ENCODE results near the gene COX4I1. TPM values are rescaled to one million over a fixed set of nuclear protein-coding genes. Genes with fewer than 3 reads are reported as not detected.

COX4I1 gene
- total RNA-seq, 1 donor from 2014 or later, result 552 TPM

DNA sequence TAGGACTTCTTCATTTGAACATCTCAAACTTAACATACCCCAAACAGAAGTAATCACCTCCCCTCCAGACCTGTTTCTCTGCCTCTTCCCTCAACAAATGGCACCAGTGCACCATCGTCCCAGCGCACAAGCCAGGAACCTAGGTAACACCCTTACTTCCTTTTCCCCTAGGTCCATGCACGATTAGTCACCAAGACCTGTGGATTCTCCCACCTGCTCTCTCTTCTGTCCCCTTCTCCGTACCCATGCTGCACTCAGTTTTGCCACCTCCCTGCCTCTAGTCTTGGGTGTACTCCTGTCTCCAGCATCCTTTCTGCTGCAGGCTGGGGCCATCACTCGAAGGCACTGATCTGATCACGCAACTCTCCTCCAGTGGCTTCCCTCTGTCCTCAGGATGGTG, 3.3 kb upstream of the COX4I1 start:
- H3K27ac Mint-ChIP-seq (ENCODE audit: unreplicated experiment), result no peak overlapping the region
- TF ChIP-seq, protein P1, sequence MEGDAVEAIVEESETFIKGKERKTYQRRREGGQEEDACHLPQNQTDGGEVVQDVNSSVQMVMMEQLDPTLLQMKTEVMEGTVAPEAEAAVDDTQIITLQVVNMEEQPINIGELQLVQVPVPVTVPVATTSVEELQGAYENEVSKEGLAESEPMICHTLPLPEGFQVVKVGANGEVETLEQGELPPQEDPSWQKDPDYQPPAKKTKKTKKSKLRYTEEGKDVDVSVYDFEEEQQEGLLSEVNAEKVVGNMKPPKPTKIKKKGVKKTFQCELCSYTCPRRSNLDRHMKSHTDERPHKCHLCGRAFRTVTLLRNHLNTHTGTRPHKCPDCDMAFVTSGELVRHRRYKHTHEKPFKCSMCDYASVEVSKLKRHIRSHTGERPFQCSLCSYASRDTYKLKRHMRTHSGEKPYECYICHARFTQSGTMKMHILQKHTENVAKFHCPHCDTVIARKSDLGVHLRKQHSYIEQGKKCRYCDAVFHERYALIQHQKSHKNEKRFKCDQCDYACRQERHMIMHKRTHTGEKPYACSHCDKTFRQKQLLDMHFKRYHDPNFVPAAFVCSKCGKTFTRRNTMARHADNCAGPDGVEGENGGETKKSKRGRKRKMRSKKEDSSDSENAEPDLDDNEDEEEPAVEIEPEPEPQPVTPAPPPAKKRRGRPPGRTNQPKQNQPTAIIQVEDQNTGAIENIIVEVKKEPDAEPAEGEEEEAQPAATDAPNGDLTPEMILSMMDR (IDR thresholded peaks at IDR 0.05; ENCODE audit: unreplicated experiment), result no peak
- no peaks in the 10 kb centered on the region for H3K9me3 Mint-ChIP-seq (ENCODE audit: unreplicated experiment)
- H3K27me3 Mint-ChIP-seq (ENCODE audit: unreplicated experiment), result peaks cover 8% of the 10 kb centered on the region
- H3K4me3 Mint-ChIP-seq (ENCODE audit: unreplicated experiment), result peak overlapping the region; percentile 70
- H3K36me3 Mint-ChIP-seq (ENCODE audit: low read depth, unreplicated experiment), result peaks cover 47% of the 10 kb centered on the region
- no peak for DNase-seq (ENCODE audit: low spot score)
- peaks cover 22% of the 10 kb centered on the region for H3K4me1 Mint-ChIP-seq (ENCODE audit: unreplicated experiment)

DNA sequence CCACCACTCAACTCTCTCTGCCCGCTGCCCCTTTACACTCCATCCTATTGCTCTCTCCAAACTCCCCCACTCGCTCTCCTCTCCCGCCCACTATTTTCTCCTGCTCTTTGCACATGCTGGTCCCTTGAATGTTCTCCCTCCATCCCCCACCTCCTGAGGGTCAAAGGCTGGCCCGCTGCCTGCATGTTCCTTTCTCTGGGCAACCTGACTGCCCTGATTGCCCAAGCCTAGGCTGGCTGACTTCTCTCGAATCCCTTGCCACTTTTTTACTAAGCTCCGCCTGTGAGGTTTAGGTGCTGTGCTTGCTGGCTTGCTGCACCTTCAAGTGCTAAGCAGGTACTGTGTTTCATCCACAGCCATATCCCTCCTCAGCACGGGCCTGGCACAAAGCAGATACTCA, 2.9 kb upstream of the COX4I1 start:
- Mint-ChIP-seq H3K36me3 (ENCODE audit: low read depth, unreplicated experiment) (peaks cover 48% of the 10 kb centered on the region), H3K4me3 (ENCODE audit: unreplicated experiment) (peak overlapping the region; percentile 70), H3K9me3 (ENCODE audit: unreplicated experiment) (no peaks in the 10 kb centered on the region), H3K27ac (ENCODE audit: unreplicated experiment) (no peak overlapping the region), H3K27me3 (ENCODE audit: unreplicated experiment) (peaks cover 8% of the 10 kb centered on the region), H3K4me1 (ENCODE audit: unreplicated experiment) (peaks cover 26% of the 10 kb centered on the region)
- DNase-seq (ENCODE audit: low spot score), result no peak
- TF ChIP-seq, protein P1 (IDR thresholded peaks at IDR 0.05; ENCODE audit: unreplicated experiment), result no peak

DNA sequence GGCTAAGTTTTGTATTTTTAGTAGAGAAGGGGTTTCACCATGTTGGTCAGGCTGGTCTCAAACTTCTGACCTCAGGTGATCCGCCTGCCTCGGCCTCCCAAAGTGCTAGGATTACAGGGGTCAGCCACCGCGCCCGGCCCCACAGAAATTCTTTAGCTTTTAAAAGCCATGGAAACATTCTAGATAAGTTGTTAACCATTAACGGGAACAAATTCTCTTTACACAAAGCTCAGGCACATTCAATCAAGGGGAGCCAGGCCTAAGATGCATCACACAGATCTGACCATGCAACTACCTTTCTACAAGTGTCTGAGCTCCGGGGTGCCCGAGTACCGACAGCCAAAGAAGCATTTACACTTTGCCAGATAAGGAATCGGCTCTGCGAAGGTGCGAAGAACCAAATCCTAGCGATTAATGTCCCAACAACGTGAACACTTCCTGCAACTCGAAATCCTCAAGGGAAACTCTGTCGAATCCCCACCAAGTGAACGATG, 1.2 kb upstream of the COX4I1 start:
- peaks cover 7% of the 10 kb centered on the region for H3K27me3 Mint-ChIP-seq (ENCODE audit: unreplicated experiment)
- peaks cover 38% of the 10 kb centered on the region for H3K36me3 Mint-ChIP-seq (ENCODE audit: low read depth, unreplicated experiment)
- H3K27ac Mint-ChIP-seq (ENCODE audit: unreplicated experiment), result peak overlapping the region; percentile 64
- H3K9me3 Mint-ChIP-seq (ENCODE audit: unreplicated experiment), result no peaks in the 10 kb centered on the region
- TF ChIP-seq, protein P1 (IDR thresholded peaks at IDR 0.05; ENCODE audit: unreplicated experiment), result no peak
- peaks cover 26% of the 10 kb centered on the region for H3K4me1 Mint-ChIP-seq (ENCODE audit: unreplicated experiment)
- DNase-seq (ENCODE audit: low spot score), result no peak
- H3K4me3 Mint-ChIP-seq (ENCODE audit: unreplicated experiment), result peak overlapping the region; percentile 94

DNA sequence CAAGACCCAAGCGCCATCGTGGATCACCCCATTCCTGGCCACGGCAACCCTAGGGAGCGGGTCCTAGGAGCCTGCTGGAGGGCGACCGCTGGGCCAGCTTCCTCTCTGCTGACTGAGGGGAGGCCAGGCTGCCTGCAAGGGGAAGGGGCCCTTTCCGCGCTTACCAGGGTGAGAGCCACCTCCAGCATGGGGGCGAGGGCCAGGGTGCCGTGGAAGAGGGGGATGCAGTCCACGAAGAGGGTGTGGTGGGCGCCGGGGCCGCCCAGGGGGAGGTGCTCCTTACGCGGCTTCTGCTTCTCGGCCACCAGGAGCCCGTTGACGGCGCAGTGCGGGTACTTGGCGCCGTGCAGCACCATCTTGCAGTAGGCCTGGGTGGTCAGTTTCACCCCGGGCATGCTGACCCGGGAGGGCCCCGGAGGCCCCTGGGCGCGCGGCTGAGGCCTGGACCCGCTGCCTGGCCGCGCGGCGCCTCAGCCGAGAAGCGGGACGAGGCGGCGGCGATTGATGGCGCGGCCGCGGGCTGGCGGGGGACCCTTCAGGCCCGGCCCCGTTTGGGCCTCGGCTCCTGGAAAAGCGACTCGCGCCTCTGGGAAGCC, 496 bp upstream of the COX4I1 start:
- Mint-ChIP-seq H3K27ac (ENCODE audit: unreplicated experiment) (no peak overlapping the region), H3K9me3 (ENCODE audit: unreplicated experiment) (no peaks in the 10 kb centered on the region), H3K4me1 (ENCODE audit: unreplicated experiment) (peaks cover 26% of the 10 kb centered on the region), H3K4me3 (ENCODE audit: unreplicated experiment) (peak overlapping the region; percentile 94), H3K36me3 (ENCODE audit: low read depth, unreplicated experiment) (peaks cover 42% of the 10 kb centered on the region), H3K27me3 (ENCODE audit: unreplicated experiment) (peaks cover 7% of the 10 kb centered on the region)
- peak; percentile 29 for DNase-seq (ENCODE audit: low spot score)
- TF ChIP-seq, protein P1 (IDR thresholded peaks at IDR 0.05; ENCODE audit: unreplicated experiment), result no peak

DNA sequence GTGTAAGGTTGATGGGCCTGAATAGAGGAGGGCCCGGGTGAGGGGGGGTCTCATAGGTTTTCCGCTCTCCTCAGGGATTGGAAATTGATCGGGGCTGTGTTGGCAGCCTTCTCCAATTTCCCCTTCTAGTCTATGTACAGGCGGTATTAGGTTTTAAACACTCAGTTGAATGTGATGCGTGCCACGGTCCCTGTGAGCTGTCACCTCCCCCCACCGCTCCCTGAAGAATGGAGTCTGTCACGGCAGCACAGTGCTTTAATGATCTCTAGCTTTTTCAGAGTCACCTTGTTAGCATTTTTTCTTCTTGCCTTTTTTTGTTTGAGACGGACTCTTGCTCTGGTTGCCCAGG, 800 bp downstream of the COX4I1 start:
- TF ChIP-seq, protein P1 (IDR thresholded peaks at IDR 0.05; ENCODE audit: unreplicated experiment), result no peak
- H3K4me3 Mint-ChIP-seq (ENCODE audit: unreplicated experiment), result peak overlapping the region; percentile 98
- peaks cover 45% of the 10 kb centered on the region for H3K36me3 Mint-ChIP-seq (ENCODE audit: low read depth, unreplicated experiment)
- DNase-seq (ENCODE audit: low spot score), result no peak
- H3K4me1 Mint-ChIP-seq (ENCODE audit: unreplicated experiment), result peaks cover 26% of the 10 kb centered on the region
- no peaks in the 10 kb centered on the region for H3K9me3 Mint-ChIP-seq (ENCODE audit: unreplicated experiment)
- H3K27me3 Mint-ChIP-seq (ENCODE audit: unreplicated experiment), result peaks cover 7% of the 10 kb centered on the region
- peak overlapping the region; percentile 93 for H3K27ac Mint-ChIP-seq (ENCODE audit: unreplicated experiment)

Measured in endothelial cell (in vitro differentiated cells).